A172 (cell line): ENCODE data around the gene RHBDL1. TPM values are rescaled to one million over a fixed set of nuclear protein-coding genes. Genes with fewer than 3 reads are reported as not detected.

Experiments used
- DNase-seq: peaks from one replicate; pipeline ENCODE4 v3.0.0-alpha.2; 2015; ENCODE audit warnings: low spot score
- total RNA-seq: library from RNA; depleted of rRNA; stranded (reverse); fragments of >200 nt; shearing (Covaris generic); gene quantifications from 2 replicates; pipeline ENCODE4 v1.2.3, GENCODE V29; 2014

RHBDL1 gene
- total RNA-seq, 1 experiment from 2014 or later, result 2.2 TPM

GRCh38 chr16:705431-706188 is 30.1 kb downstream of the RHBDL1 start, which contains the start of gene FBXL16:
Gene FBXL16, minus strand, starts transcription at chr16:705801. Its CDS starts 8,396 bp downstream, at chr16:697405.
- no peak for DNase-seq

GRCh38 chr16:706189-707061 is 31.0 kb downstream of the RHBDL1 start:
- no peak for DNase-seq

- DNase-seq, result no peak
Measured at GRCh38 chr16:707062-707538, 31.6 kb downstream of the RHBDL1 start.

- DNase-seq, result no peak
Measured at GRCh38 chr16:708019-708418, 32.5 kb downstream of the RHBDL1 start.

- no peak for DNase-seq
Measured at GRCh38 chr16:708959-709358, 33.5 kb downstream of the RHBDL1 start.

GRCh38 chr16:709566-710499 is 34.4 kb downstream of the RHBDL1 start:
- peak; percentile 92 for DNase-seq

- no peak for DNase-seq
Measured at GRCh38 chr16:710500-711075, 35.1 kb downstream of the RHBDL1 start.

- DNase-seq, result no peak
Measured at GRCh38 chr16:711084-711483, 35.6 kb downstream of the RHBDL1 start.

- peak; percentile 79 for DNase-seq
Measured at GRCh38 chr16:711548-712320, 36.3 kb downstream of the RHBDL1 start.

- DNase-seq, result peak; percentile 99
Measured at GRCh38 chr16:712740-713250, 37.3 kb downstream of the RHBDL1 start.

GRCh38 chr16:714079-714478 is 38.6 kb downstream of the RHBDL1 start:
- DNase-seq, result peak; percentile 65

GRCh38 chr16:714558-715476 is 39.3 kb downstream of the RHBDL1 start, which contains the start of gene METRN:
Gene METRN, plus strand, starts transcription at chr16:715118. Its CDS starts 172 bp downstream, at chr16:715290.
- DNase-seq, result peak; percentile 79

- no peak for DNase-seq
Measured at GRCh38 chr16:715477-716199, 40.2 kb downstream of the RHBDL1 start.

- no peak for DNase-seq
Measured at GRCh38 chr16:716200-716568, 40.7 kb downstream of the RHBDL1 start.

- no peak for DNase-seq
Measured at GRCh38 chr16:716768-717325, 41.4 kb downstream of the RHBDL1 start.

GRCh38 chr16:717450-718245 is 42.2 kb downstream of the RHBDL1 start:
- no peak for DNase-seq

GRCh38 chr16:718389-718788 is 42.9 kb downstream of the RHBDL1 start:
- DNase-seq, result no peak
